Measurements from ENCODE around the gene LRRC4C.

Gene LRRC4C

DNA sequence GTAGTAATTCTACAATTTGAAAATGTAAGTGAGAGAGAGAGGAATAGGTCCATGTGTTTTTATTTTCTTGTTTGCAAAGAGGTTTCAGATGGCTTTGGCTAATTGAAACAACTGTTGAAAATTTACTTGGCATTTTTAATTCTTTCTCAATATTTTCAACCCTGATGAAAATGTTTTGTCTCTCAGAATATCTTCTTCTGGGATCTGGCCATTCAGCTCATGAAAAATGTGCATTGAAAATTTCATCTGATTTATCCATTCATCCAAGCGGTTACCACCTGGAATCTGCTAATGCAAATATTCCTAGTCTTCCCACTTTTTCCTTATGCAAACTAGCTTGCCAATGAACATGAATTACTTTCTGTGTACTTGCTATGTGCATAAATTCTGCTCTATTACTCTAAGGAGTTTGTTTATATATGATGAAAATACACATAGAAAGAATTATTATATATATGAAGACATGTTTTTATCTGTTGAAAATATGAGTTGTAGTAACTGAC lies 621.2 kb downstream of the LRRC4C start:
- no peak for DNase-seq

DNA sequence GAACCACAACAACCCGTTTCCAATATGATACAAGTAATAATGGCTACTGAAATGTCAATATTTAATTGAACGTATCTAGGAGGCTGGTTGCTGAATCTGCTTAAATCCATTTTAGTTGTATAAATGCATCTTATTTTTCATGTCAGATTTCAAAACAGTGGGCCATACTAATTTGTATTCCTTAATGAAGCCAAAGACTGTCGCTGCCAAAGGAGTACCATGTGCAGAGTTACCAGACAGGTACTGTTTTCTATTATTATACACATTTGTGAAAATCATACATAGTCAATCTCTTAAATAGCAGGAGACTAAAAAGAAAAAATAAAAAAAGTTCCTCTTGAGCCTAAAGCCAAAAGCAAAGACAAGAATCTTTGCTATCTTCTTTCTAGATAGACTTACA lies 632.3 kb downstream of the LRRC4C start:
- no peak for DNase-seq

DNA sequence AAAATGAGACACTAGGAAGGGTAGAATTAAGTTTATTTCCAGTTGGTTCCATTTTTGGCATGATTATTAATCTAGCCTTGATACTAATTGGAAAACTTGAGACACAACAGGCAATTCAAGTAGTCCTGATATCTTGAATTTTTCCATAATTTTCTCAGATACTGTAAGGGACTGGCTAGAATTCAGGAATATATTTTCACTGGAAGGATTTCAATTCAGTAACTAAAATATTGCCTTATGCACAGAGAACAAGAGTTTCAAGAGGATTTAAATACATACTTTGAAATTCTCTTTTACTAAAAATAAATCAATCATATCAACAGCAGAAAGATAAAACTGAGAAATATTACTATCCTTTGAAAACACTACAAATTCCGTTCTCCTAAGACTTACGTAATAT lies 632.9 kb downstream of the LRRC4C start:
- DNase-seq, result no peak

DNA sequence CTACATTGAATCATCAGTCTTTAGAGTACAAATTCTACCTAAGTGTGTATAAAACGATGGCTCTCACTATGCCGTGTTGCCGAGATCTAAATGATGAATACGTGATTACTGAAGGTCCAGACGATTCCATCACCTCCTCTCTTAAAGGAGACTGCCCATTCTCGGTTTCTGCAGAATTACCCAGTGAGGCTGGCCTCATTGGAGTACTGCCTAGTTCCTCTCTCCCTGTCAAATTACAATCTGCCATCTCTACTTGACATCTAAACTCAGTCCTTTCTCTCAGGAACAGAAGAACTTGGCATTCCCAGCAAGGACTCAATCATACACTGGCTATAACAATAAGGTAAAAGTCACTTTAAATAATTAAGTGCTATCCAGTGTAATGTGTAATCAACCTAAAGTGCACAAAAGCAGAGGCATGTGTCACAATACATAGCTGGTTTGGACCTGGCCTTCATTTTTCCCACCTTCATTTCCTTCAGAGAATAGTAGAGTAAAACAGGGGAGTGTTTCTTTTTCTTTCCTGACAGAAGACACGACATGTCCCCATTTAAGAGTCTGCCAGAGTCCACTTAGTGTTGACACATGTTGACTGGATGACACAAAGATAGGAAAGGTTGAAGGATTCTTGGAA lies 634.1 kb downstream of the LRRC4C start:
- no peak for DNase-seq

DNA sequence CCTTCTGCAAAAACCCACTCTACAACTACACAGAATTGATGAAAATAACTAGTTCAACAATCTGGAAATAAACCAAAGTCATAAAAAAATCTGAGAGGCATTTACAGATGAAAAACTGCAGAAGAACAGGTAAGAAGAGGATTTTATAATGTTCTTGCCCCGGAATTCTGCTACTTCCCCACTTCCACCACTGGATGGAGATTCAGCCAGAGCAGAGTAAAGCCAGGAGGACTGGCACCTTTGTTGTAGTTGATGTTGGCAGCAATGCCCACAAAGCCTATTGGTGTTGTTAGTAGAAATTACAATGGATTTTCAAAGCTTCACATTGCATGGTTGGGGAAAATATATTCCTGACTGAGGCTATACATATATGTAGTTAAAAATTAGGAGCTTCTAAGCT lies 640.2 kb downstream of the LRRC4C start:
- DNase-seq, result no peak

DNA sequence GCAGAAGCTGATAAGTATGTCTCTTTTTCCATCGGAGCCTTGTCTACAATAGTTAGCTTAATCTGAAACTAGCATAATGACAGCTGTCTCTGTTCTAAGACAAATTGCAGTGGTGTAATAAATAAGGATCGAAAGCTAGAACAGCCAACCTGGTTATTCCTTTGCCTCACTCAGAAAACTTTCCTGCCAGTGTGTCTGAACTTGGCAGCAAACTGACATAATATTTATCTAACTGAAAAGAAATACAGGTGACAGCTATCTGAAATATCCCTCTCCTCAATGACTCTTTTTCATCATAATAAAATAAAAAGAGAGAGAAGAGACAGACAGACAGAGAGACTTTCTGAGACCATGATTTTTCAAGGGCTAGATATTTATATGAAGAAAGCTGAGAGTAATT lies 642.5 kb downstream of the LRRC4C start:
- DNase-seq, result no peak

DNA sequence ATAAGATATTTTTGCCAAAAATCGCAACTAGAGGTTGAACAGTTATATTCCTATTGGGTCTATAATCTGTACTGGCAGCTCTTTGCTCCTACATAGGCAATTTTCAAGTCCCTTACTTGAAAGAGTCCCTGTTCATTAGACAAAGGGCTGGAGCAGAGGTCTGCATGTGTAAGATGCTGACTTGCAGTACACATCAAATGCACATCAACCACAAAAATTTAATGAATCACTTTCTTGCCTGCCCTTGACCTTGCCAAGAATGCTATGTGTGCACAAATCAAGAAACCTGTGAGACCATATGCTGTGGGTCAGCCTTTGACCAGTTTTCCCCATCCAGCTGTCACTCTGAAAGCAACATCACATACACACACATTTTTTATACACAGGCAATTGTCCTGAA lies 661.5 kb downstream of the LRRC4C start:
- no peak for DNase-seq

DNA sequence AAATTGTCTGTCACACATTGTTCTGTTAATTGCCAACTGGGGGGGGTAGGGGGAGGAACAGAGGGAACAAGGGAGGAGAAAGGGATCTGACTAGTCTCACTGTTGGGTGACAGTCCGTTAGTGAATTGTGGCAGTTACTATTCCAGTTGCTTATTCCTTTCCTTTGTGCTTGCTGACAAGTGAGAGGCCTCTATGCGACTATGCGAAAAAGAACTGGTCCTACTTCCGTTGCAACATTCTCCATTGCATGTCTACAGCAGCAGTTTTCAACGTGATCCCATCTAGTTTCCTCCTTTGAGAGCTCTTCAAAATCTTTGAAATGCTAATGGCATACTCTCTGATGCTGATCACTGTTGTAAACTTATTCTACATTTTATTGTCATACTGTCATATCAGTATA lies 672.2 kb downstream of the LRRC4C start:
- no peak for DNase-seq

DNA sequence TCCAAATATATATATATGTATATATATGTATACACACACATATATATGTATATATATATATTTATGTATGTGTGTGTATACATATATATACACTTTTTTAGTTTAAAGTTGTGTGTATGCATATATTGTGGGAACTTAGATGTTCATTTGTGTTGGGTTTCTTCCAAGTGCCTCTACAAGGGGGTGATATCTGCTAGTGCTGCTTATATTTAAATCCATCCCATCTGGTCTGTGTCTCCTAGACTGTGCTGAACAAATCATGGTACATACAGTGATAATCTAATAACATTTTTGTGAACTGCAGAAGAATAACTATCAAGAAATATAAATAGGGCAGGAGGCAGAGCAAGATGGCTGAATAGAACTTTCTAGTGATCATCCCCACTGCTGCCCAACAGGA lies 696.4 kb downstream of the LRRC4C start:
- DNase-seq, result no peak

DNA sequence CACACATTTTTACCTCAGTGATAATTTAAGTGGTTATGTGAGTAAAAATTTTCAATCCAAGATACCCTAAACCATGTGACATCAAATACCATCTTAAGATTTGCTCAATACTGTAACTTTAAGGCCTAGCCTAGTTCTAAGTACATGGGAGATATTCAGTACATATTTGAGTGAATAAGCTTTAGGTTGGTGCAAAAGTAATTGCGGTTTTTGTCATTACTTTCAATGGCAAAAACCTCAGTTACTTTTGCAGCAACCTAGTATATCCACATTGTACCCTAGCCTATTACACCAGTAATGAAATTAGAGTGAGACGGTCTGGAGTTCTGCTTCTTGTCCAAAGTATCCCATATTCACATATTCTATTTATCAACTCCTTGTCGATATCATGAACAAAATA lies 700.1 kb downstream of the LRRC4C start:
- DNase-seq, result no peak

DNA sequence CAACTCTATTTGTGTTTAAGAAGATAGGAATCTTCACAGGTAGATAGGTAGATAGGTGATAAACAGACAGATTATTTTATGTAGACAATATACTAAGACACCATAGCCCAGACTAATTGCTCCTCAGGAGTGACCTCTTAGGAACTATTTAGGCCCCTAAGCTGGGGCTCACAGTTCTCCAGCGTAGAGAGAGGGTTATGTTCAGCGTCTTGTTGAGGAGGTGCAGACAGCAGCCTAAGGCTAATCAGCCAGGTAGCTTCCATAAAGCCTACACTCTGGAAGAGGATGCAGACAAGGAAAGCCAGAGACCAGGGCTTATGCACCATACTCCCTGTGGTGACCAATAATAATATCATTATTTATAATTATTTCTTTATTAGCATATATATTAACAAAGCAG lies 705.2 kb downstream of the LRRC4C start:
- no peak for DNase-seq

DNA sequence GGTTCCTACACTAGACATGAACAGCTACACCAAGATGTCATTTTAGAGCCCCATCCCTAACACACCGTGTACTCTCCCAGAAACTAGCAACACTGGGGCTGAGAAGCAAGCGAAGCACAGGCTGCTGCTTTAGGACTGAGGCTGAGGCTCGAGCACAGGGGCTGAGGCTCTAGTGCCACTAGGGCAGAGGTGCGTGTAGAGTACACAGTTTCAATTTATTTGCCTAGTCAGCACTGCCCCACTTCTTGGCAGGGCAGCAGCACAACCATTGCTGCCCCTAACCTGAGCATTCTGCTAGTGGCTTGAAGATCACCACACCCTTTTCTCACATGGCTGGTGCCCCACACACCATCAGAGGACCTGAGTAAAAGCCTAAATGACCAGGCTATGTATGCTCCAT lies 713.2 kb downstream of the LRRC4C start:
- DNase-seq, result no peak

DNA sequence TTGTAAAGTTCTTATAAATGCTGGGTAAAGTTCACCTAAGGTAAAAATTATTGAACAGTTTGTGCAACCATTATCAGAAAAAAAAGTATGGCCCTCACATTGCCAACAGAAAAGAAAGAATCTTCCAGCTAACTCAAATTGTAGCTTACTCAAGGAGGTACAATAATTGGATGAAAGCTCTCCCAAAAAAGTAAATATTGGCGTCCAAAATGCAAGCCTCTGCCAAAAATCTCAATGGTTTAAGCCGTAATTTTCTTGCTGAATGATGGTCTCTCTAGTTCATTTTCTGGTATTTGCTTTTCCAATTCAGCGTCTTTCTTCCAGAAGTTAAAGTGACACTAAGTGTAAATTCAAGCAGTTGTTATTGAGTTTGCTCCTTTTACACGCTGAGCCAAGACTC lies 727.3 kb downstream of the LRRC4C start:
- no peak for DNase-seq

DNA sequence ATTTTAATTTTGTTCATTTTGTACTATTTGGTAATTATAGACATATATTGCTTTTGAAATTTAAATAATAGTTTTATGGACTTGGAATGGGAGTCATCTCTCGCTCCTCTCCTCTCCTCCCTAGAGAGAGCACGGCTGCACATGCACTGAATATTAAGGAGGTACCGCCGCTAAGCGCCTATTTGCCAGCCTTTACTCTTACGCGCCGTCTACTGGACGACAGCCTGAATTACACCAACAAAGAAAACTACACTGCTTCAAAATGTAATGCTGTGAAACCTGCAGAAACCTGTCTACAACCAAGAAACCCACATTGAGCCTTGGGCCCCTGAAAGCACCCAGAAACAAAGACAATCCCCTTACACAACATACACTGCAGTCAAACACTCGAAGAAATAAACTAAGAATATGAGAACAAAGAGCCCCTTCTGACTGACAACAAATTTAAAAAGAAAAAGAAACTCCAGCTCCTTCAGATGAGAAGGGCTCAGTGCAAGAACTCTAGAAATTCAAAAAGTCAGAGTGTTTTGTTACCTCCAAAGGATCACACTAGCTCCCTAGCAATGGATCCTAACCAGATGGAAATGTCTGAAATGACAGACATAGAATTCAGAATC lies 737.2 kb downstream of the LRRC4C start:
- DNase-seq, result no peak

DNA sequence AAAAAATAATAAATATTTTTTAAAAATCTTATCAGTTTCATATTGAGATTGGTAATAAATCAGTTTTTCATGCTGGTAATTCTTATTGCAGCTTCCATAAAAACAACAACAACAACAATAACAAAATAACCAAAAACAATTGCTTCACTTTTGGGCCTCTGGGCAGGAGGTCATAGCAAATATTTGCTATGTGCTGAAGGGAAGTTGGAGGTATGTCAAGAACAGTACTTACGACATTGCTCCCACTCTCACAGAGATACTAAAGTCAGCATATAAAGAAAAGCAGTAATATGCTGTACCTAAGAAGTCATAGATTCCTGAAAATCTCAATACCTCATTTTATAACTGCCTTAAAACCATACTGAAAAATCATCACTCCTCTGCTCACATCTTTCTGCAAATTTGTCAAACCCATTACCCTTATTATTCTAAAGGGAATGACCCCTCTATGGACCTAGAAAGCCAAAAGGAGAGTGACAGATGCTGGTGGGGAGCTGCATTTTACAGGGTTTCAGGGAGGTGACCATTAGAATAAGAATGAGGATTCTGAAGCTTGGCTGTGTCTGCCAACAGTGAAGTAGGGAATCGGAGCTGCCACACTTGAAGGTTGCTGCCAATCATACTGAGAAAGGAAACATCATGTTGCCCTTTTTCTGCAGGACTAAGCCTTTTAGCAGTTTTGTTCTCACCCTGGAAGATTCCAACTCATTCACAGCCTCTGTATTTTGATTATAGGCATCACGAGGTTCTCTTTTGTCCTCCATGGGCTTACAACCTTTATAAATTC lies 742.9 kb downstream of the LRRC4C start:
- no peak for DNase-seq

DNA sequence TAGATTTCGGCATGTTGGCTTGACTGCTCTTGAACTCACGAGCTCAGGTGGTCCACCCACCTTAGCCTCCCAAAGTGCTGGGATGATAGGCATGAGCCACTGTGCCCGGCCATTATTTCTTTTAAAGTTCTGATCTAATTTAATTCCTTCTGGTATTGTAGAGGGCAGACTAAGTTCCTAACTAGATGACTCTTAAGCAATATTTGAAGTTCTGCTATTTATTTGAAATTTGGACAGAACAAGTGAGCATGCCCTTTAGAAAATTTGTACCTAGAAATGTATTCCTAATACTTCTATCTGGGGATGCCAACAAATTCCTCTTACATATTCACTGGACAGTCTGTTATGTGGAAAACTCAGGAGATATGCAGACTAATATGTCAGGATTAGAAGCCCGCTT lies 746.4 kb downstream of the LRRC4C start:
- no peak for DNase-seq

DNA sequence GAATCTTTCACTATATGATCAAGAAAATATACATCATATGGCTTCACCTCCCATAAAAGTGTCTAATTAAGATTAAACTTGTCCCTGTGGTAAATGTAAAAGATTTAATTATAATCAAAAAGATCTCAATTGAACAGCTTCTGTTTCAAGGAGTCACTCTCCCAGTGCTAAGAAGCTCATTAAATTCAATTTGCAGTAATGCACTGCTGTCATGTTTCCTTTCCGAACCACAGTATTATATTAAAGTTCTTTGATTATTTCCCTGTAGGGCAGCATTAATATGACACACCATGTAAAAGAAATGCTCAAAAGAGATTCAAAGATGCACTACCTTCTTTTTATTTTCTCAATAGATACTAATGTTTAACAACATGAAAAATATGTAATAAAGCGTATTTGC lies 758.4 kb downstream of the LRRC4C start:
- DNase-seq, result no peak

DNA sequence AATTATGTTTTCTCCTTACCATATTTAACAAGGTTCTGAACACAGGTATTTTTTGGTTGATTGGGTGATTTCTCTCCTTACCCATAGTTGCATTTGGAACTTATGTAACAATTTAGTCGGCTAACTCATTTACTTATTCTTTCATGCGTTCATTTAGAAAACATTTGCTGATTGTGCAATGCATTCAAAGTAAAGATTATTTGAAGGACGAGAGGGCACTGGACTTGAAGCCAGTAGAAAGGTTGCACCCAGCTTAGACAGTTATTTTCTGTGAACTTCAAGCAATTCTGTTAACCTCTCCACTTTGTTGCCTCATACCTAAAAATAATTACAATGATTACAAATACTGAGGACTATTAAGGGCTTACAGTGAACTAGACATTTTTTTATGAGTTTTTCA lies 769.6 kb downstream of the LRRC4C start:
- DNase-seq, result no peak

DNA sequence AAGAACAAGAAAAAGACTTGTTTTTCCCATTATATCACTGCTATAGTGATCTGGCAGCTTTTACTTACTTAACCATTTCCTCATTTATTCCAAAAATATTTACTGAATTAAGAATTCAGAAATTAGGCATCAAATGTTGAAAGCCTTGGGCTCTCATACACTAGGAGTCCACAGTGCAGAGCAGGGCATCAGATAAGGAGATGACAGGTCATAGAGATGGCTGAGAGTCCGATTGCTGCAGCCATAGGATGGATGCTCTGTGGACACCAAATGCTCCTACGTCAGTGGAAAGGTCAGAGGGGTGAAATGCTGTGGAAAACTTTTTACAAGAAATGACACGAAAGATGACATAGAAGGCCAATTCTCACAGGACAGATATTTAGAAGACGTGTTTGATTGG lies 771.1 kb downstream of the LRRC4C start:
- DNase-seq, result no peak

DNA sequence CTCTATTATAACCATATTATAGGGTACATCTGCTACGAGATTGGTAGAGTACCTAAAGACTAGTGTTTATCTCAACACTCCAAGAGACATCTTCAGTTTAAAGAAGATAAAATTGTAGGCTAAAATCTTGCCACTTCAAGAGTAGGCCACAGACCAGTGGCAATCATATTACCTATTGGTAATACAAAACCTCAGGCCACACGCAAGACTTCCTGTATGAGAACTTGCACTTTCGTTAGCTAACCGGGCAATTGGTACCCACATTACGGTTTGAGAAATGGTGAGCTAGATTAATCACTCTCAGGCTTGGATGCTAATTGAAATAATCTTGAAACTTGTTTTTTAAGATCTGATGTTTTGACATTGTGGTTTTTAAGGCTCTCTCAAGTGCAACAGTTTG lies 772.7 kb downstream of the LRRC4C start:
- DNase-seq, result no peak

DNA sequence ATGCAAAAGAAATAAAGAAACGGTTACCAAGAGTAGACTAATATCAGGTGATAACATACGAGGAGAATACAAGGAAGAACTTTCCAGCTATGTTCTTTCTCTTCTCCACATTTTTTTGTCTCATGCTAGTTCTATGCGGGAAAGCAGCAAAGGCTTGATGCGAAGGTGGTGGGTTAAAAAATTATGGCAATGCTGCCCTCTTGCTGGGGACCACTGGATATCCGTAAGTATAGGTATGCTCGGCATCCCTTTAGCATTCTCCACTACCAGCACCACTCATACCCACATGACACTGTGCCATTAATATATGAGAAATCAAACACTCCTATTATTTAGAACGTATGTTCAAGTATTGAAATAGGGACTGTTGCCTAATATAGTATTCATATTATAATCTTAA lies 776.4 kb downstream of the LRRC4C start:
- DNase-seq, result no peak

DNA sequence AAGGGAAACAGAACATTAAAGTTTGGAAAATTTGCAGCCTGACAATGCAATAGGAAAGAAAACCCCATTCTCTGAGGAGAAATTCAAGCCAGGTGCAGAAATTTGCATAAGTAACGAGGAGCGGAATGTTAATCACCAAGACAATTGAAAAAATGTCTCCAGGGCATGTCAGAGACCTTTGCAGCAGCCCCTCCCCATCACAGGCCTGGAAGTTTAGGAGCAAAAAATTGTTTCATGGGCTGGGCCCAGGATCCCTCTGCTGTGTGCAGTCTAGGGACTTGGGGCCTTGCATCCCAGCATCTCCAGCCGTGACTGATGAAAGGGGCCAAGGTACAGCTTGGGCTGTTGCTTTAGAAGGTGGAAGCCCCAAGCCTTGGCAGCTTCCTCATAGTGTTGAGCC lies 780.2 kb downstream of the LRRC4C start:
- DNase-seq, result no peak

DNA sequence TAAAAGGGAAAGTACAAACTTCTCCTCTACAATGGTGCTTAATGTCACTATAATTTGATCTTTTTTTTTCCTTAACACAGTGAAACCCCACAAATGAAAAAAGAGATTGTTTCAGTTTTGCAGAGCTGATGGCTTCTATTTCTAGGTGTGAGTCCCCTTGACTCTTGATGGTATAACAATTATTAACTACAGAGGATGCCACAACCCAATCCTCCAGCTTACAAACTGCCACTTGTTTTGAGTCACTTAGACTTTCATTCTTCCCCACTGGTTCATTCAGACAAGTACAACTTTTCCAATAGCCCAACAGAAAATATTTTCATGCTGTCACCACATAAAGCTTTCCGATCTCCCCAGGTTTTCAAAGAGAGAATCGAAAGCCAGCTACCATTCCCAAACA lies 812.2 kb downstream of the LRRC4C start:
- no peak for DNase-seq

DNA sequence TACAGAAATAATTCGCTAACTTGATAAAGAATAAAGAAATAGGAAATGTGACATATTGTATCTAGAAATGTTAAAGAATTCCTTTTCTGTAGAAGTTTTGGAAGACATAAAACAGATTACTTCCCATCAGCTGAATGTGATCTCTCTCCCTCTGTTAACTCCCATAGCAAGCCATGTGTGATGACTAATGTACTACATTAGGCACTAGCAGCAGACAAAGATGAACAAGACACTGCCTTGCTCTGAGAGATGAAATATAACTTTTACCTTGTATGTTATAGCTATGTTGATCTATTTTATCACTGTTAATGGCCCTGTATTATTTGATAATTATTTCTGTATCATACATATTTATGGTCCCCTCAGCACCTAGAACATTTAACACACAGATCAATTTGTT lies 817.2 kb downstream of the LRRC4C start:
- no peak for DNase-seq
